ENCODE measurements around the gene NKAIN2.

DNA sequence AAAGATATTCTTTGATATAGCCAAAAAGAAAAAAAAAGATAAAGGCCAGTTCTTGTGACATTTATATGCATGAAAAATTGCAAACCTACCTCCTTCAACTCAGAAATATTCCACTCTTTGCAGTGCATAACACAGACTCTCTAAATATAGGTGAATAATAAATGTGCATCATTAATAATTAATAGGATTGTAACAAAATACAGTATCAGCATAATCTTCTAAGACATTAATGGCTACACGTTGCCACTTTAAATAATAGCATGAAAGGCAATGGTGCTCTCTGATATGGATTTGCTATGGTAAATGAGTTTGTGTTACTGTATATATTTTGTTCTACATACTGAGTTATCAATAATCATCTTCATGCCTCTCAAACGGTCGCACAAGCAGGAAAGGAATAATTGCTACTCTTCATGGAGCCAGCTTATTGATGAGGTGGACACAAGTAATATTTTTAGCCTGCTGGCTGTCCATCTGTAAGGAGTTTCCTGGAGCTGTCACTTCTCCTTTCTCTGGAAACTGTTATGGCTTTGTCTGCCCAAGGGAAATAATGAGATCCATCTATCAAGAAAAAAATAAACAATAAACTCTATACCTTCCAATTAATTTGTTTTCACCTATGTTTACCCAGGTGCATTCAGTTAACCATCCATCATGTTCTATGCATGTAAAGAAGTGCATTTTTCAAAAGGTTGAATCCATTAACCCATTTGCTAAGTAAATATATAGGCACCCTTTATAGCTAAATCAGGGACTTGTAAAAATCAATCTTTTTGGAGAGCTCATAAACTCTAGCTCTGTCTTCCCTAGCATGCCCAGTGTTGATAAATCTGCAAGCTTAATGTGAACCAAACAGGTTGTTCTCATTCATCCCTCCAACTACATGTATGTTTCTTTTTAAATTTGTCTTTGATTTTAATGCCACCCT lies 253.0 kb downstream of the NKAIN2 start:
- no peak for TF ChIP-seq POLR2A (IDR thresholded peaks at IDR 0.05)
- TF ChIP-seq, protein P1, sequence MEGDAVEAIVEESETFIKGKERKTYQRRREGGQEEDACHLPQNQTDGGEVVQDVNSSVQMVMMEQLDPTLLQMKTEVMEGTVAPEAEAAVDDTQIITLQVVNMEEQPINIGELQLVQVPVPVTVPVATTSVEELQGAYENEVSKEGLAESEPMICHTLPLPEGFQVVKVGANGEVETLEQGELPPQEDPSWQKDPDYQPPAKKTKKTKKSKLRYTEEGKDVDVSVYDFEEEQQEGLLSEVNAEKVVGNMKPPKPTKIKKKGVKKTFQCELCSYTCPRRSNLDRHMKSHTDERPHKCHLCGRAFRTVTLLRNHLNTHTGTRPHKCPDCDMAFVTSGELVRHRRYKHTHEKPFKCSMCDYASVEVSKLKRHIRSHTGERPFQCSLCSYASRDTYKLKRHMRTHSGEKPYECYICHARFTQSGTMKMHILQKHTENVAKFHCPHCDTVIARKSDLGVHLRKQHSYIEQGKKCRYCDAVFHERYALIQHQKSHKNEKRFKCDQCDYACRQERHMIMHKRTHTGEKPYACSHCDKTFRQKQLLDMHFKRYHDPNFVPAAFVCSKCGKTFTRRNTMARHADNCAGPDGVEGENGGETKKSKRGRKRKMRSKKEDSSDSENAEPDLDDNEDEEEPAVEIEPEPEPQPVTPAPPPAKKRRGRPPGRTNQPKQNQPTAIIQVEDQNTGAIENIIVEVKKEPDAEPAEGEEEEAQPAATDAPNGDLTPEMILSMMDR (IDR thresholded peaks at IDR 0.05 in 4 of 5, conservative IDR thresholded peaks at IDR 0.05 in 1 of 5): no peak
